Measurements from ENCODE around the gene HES1.
"Not testable (repeated sequence)": the region's sequence is repeated elsewhere in the genome, so short reads cannot be mapped to it uniquely, and the experiment has no call there.

Gene HES1

GRCh38 chr3:194137506-194138474, 1.8 kb downstream of the HES1 start:
- H3K4me3 ChIP-seq (ENCODE audit: low read length), result peak overlapping the region; percentile 51
- no peak for TF ChIP-seq ZNF274 (IDR thresholded peaks at IDR 0.05; ENCODE audit: low read depth, low read length)

- H3K4me3 ChIP-seq (ENCODE audit: low read length), result no peak overlapping the region; the same call in 1 of the 2 replicates
- TF ChIP-seq ZNF274 (IDR thresholded peaks at IDR 0.05; ENCODE audit: low read depth, low read length), result no peak
These were observed 2.8 kb downstream of the HES1 start for GRCh38 chr3:194138732-194139070.

GRCh38 chr3:194139071-194139813, 3.3 kb downstream of the HES1 start:
- TF ChIP-seq ZNF274 (IDR thresholded peaks at IDR 0.05; ENCODE audit: low read depth, low read length), result no peak
- no peak overlapping the region for H3K4me3 ChIP-seq (ENCODE audit: low read length)

- TF ChIP-seq ZNF274 (IDR thresholded peaks at IDR 0.05; ENCODE audit: low read depth, low read length), result no peak
- no peak overlapping the region for H3K4me3 ChIP-seq (ENCODE audit: low read length)
These were observed 4.0 kb downstream of the HES1 start for GRCh38 chr3:194139814-194140391.

GRCh38 chr3:194140520-194141414, 4.8 kb downstream of the HES1 start:
- no peak for TF ChIP-seq ZNF274 (IDR thresholded peaks at IDR 0.05; ENCODE audit: low read depth, low read length)
- peak overlapping the region; percentile 41; the same call in 1 of the 2 replicates for H3K4me3 ChIP-seq (ENCODE audit: low read length)

GRCh38 chr3:194141415-194142155, 5.6 kb downstream of the HES1 start:
- no peak for TF ChIP-seq ZNF274 (IDR thresholded peaks at IDR 0.05; ENCODE audit: low read depth, low read length)
- H3K4me3 ChIP-seq (ENCODE audit: low read length), result peak overlapping the region; percentile 3; the same call in 1 of the 2 replicates

- peak overlapping the region; percentile 3; the same call in 1 of the 2 replicates for H3K4me3 ChIP-seq (ENCODE audit: low read length)
- TF ChIP-seq ZNF274 (IDR thresholded peaks at IDR 0.05; ENCODE audit: low read depth, low read length), result no peak
These were observed 6.4 kb downstream of the HES1 start for GRCh38 chr3:194142156-194142910.

- no peak for TF ChIP-seq ZNF274 (IDR thresholded peaks at IDR 0.05; ENCODE audit: low read depth, low read length)
These were observed 9.8 kb downstream of the HES1 start for GRCh38 chr3:194145702-194146101.

GRCh38 chr3:194147679-194148078, 11.7 kb downstream of the HES1 start:
- H3K4me3 ChIP-seq (ENCODE audit: low read length), result no peak overlapping the region
- TF ChIP-seq ZNF274 (IDR thresholded peaks at IDR 0.05; ENCODE audit: low read depth, low read length), result no peak

More at GRCh38 chr3:194145702-194146101, 9.8 kb downstream of the HES1 start:
- H3K4me3 ChIP-seq (ENCODE audit: low read length), result no peak overlapping the region

- TF ChIP-seq ZNF274 (IDR thresholded peaks at IDR 0.05; ENCODE audit: low read depth, low read length), result no peak
These were observed 12.4 kb downstream of the HES1 start for GRCh38 chr3:194148383-194148782.

GRCh38 chr3:194150252-194150934, 14.4 kb downstream of the HES1 start:
- no peak for TF ChIP-seq ZNF274 (IDR thresholded peaks at IDR 0.05; ENCODE audit: low read depth, low read length)
- no peak overlapping the region for H3K4me3 ChIP-seq (ENCODE audit: low read length)

More at GRCh38 chr3:194148383-194148782, 12.4 kb downstream of the HES1 start:
- no peak overlapping the region for H3K4me3 ChIP-seq (ENCODE audit: low read length)

GRCh38 chr3:194150935-194151302, 15.0 kb downstream of the HES1 start:
- H3K4me3 ChIP-seq (ENCODE audit: low read length), result not testable (repeated sequence)
